ENCODE measurements around the gene GRAMD4.

- TF ChIP-seq, protein P1, sequence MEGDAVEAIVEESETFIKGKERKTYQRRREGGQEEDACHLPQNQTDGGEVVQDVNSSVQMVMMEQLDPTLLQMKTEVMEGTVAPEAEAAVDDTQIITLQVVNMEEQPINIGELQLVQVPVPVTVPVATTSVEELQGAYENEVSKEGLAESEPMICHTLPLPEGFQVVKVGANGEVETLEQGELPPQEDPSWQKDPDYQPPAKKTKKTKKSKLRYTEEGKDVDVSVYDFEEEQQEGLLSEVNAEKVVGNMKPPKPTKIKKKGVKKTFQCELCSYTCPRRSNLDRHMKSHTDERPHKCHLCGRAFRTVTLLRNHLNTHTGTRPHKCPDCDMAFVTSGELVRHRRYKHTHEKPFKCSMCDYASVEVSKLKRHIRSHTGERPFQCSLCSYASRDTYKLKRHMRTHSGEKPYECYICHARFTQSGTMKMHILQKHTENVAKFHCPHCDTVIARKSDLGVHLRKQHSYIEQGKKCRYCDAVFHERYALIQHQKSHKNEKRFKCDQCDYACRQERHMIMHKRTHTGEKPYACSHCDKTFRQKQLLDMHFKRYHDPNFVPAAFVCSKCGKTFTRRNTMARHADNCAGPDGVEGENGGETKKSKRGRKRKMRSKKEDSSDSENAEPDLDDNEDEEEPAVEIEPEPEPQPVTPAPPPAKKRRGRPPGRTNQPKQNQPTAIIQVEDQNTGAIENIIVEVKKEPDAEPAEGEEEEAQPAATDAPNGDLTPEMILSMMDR (IDR thresholded peaks at IDR 0.05), result no peak
- no peak for TF ChIP-seq POLR2AphosphoS5 (IDR thresholded peaks at IDR 0.05)
Observed at GRCh38 chr22:46625113-46625842, 5.1 kb downstream of the GRAMD4 start.

All from breast epithelium (tissue), 3 donors.